Epithelial cell of proximal tubule (primary cell): Measurements from ENCODE around the gene GAL. TPM values are rescaled to one million over a fixed set of nuclear protein-coding genes. Genes with fewer than 3 reads are reported as not detected.

Experiments
- DNase-seq: peaks from one replicate; pipeline ENCODE4 v3.0.0-alpha.2; 2011; ENCODE audit warnings: low read depth
- H3K4me3 ChIP-seq: 2 replicates; pipeline ENCODE4 v1.5.1; 2011; ENCODE audit warnings: low read depth, mild to moderate bottlenecking, low read length
- total RNA-seq: library from RNA; depleted of rRNA; stranded (reverse); fragments of >200 nt; gene quantifications from 2 replicates; pipeline ENCODE4 v1.2.3, GENCODE V29; 2015
- TF ChIP-seq, protein P1 (sequence below): conservative IDR thresholded peaks from 2 replicates; pipeline ENCODE4 v1.5.1; 2012; ENCODE audit warnings: low read depth, mild to moderate bottlenecking, low read length

Gene GAL
- total RNA-seq, 1 donor from 2014 or later, result 22.5 TPM

DNA sequence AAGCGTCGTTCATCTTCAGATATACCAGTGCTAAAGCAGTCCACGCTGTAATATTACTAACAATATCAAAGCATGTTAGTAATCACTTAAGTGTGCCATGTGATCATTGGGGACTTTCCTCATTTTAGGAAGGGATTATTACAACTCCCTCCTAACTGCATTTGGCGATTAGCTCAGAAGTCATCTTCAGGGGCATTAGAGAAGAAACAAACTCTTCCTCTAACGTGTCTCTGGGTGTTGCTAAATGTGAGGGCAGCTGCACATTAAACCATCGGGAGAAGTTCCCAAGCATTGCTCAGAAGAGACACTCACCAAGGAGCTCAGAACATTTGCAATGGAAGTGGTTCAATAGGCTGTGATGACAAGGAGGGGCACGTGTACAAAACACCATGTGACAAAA, 49.8 kb downstream of the GAL start:
- TF ChIP-seq, protein P1, sequence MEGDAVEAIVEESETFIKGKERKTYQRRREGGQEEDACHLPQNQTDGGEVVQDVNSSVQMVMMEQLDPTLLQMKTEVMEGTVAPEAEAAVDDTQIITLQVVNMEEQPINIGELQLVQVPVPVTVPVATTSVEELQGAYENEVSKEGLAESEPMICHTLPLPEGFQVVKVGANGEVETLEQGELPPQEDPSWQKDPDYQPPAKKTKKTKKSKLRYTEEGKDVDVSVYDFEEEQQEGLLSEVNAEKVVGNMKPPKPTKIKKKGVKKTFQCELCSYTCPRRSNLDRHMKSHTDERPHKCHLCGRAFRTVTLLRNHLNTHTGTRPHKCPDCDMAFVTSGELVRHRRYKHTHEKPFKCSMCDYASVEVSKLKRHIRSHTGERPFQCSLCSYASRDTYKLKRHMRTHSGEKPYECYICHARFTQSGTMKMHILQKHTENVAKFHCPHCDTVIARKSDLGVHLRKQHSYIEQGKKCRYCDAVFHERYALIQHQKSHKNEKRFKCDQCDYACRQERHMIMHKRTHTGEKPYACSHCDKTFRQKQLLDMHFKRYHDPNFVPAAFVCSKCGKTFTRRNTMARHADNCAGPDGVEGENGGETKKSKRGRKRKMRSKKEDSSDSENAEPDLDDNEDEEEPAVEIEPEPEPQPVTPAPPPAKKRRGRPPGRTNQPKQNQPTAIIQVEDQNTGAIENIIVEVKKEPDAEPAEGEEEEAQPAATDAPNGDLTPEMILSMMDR, result no peak
- H3K4me3 ChIP-seq, result no peak overlapping the region
- no peak for DNase-seq

GRCh38 chr11:68735125-68735524, 50.8 kb downstream of the GAL start:
- no peak overlapping the region for H3K4me3 ChIP-seq
- DNase-seq, result no peak
- TF ChIP-seq, protein P1, result no peak

GRCh38 chr11:68735646-68736045, 51.3 kb downstream of the GAL start:
- no peak overlapping the region for H3K4me3 ChIP-seq
- TF ChIP-seq, protein P1, result no peak
- DNase-seq, result no peak

Other genes starting within 250 kb of the GAL start
- 55.8 and 85.9 TPM in 2 replicates for gene PPP6R3, start 223.8 kb upstream of the GAL start, total RNA-seq
- 7.5 and 8.2 TPM in 2 replicates for gene TESMIN, start 67.0 kb downstream of the GAL start, total RNA-seq
- 6.7 and 10.2 TPM in 2 replicates for gene CPT1A, start 157.4 kb downstream of the GAL start, total RNA-seq
- gene MRPL21, start 219.3 kb downstream of the GAL start, total RNA-seq, result 80.1 and 107 TPM in 2 replicates
- 10.3 and 12.1 TPM in 2 replicates for gene IGHMBP2, start 219.3 kb downstream of the GAL start, total RNA-seq